Stimulated activated CD4-positive, alpha-beta T cell treated with anti-CD3 and anti-CD28 coated beads, Interleukin-1b, Interleukin-23, amount 100 ng/mL, for 48 hours (primary cell): Measurements from ENCODE around the gene CAPN14.

Experiments
- DNase-seq: peaks from one replicate; pipeline ENCODE4 v3.0.0-alpha.2; 2020

CAPN14 gene

GRCh38 chr2:31222071-31222470 lies 4.8 kb upstream of the CAPN14 start:
- no peak for DNase-seq

DNA sequence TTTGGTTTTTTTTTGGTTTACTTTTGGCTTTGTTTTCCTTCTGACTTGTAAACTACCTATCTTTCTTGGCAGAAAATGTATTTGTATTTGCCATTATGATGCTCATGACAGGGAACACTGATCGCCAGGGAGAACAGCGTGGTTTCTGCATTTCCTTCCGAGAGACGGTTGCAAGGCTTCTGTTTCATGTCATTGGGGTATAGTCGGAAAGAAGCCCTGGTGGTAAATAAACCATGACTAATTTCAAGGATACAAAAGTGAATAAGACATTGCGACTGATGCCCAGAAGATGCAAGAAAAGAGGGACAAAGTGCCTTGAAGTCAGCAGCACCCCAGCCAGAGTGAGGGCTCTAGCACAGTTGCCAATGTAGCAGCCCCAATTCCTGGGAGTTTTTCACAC lies 4.2 kb upstream of the CAPN14 start:
- no peak for DNase-seq

GRCh38 chr2:31219131-31219969 lies 2.0 kb upstream of the CAPN14 start:
- no peak for DNase-seq

DNA sequence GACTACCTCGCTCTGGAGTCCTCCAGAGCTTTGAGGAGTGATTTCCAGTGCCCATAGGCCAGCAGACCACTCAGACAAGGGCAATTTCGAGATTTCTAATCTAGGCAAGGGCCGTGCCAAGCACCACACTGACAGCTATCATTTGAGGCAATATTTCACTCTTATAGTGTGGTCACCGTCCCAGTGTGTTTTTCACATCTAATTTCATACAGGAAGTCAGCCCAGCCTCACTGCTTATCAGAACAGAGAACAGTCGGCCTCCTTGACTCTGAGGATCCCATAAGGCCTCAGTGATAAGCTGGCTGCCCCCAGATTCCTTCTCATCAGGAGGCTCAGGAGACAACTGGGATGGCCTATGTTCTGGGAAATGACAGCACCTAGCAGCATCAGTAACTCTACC lies 581 bp downstream of the CAPN14 start:
- DNase-seq = no peak

DNA sequence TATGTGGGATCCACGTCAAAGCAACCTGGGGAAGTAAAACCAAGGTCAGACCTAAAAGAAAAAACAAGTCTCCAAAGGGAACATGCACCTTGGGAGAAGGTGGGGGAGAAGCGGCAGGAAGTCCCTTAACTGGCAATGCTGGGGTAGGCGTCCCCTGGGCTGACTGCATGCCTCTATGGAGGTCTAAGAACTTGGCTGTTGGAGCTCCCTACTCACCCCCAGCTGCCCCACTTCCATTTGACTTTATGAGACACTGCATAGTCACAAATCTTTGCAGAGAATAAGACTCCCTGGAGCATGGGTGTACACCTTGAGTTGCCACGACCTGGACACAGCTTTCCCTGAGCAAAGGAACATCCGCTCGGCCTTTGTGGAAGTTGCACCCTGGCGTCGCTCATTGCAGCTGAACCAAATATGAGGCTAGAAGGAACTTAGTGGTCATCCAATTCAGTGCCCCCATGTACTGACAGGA lies 2.8 kb downstream of the CAPN14 start:
- DNase-seq = no peak

GRCh38 chr2:31213601-31214443 lies 3.5 kb downstream of the CAPN14 start:
- no peak for DNase-seq

- no peak for DNase-seq
Observed at GRCh38 chr2:31212659-31213600, 4.4 kb downstream of the CAPN14 start.

DNA sequence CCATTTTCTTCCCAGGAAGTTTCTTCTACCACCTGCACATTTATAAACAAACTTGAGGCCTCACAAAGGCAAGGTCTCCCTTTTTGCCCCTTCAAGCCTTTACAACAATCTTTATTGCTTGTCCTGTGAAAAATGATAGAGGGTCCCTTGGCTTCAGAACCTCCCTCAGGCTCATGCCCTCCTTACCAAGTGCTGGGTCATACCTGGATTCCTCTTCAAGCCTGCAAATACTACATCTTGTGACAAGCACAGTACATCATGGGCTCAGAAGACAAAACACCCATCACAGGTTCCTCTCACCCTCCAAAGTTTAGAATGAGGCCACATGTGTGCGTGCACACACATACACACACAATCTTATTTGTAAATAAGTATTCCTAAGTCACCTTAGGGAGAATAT lies 9.1 kb downstream of the CAPN14 start:
- DNase-seq = no peak

GRCh38 chr2:31207790-31208189 lies 9.5 kb downstream of the CAPN14 start:
- DNase-seq = no peak

DNA sequence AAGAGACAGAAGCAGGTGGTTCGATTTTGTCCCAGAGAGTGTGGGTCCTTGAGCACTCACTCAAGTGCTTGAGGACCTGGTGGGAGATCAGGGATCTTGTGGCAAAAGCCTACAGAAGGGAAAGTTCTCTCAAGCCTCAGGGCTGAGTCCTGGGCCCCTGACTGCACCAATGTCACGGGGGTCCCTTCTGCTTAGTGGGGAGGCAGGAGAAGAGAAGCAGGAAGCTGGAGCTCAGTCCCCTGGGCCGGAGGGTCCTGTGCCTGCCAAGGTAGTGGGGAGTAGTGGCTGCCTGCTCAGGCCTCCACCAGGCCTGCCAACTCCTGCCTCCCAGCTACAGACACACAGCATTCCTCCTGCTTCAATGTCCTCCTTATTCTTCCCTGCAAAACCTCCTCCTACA lies 11.7 kb downstream of the CAPN14 start:
- DNase-seq = no peak

- no peak for DNase-seq
Observed at GRCh38 chr2:31205186-31205585, 12.1 kb downstream of the CAPN14 start.

DNA sequence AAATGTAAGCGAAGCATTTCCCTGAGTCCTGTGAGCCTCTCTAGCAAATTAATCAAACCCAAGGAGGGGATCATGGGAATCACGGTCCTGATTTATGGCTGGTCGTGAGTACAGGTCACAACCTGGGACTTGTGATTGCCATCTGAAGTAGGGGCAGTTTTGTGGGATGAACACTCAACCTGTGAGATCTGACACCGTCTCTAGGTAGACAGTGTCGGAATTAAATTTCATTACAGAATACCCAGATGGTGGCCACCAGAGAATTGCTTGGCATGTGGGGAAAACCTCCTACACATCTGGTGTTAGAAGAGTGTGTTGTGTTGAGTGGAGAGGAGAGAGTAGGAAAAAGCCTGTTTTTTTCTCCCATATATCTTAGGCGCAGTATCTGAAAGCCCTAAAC lies 12.5 kb downstream of the CAPN14 start:
- DNase-seq = no peak

- no peak for DNase-seq
Observed at GRCh38 chr2:31203916-31204315, 13.4 kb downstream of the CAPN14 start.

DNA sequence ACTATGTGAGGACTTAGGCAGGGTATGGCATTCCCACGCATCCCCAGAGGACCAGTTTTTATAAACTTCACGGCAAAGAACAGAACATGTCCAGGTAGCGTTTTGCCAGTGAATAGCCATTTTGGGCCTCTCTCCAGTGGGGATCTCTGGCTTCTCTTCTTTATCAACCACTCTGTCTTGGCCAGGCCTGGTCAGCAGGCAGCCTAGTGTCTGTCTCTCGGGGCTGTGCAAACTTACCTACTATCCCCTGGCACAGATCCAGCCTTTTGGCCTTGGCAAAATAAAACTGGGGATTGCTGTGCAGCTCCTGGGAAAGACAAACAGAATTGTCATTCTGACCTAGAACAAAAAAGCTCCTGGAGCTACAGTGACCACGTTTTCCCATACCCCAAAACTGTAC lies 14.5 kb downstream of the CAPN14 start:
- DNase-seq = no peak

DNA sequence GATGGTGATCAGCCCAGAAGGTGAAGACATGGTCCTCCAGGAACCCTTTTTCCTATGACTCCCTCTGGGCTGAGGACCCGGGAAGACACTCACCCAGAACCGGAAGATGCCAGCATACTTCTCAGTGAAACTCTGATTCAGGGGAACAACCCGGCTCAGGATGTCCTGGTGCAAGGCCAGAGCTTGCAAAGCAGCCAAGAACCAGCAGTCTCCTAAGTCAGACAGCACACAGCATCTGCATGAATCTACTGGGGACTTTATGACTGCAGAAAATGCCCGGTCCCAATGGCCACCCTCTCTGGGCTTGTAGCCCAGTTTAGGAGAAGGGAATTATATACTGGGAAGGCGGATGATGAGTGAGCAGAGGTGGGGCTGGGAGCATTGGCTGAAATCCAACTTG lies 15.3 kb downstream of the CAPN14 start:
- no peak for DNase-seq

DNA sequence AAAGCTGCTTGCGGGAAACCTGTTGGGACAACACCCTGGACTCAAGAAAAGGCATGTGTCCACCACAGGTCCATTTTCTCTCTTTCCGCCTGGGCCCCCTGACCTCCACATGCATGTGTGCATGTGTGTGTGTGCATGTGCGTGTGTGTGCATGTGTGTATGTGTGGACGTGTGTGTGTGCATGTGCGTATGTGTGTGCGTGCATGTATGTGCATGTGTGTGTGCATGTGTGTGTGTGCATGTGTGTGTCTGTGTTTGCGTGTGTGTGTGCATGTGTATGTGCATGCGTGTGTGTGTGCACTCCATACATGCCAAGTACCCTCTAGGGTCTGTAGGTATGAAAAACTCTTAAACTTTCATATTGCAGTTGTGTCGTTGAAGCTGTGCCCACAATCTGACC lies 16.3 kb downstream of the CAPN14 start:
- DNase-seq = no peak

DNA sequence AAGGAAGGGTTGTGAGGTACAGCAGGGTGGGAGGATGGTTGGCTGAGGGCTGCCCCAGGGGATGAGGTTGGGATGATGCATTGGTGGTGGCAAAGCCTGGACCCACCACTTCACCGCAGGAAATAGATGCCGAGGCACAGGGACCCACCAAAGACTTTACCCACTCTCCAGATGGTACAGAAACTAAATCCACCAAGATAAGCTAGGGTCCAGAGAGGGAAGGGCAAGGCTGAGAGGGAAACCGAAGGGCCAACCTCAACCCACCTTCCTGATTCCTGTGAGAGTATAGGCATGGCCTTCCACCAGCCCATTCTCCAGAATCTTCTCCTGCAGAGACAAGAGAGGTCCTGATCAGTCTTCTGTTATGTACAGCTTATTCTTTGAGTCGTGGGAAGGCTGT lies 18.1 kb downstream of the CAPN14 start:
- DNase-seq = no peak

DNA sequence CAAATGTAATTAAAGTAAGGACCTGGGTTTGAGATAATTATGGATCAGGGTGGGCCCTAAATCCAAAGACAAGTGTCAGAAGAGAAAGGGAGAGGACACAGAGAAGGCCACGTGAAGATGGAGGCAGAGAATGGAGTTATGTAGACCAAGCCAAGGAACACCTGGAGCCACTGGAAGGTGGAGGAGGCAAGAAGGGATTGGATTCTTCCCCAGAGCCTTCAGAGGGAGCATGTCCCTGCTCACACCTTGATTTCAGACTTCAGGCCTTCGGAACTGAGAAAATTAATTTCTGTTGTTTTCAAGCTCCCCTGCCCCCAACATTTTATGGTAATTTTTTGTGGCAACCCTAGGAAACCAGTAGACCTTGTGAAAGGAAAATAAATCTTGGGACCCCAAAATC lies 19.6 kb downstream of the CAPN14 start:
- DNase-seq = no peak

DNA sequence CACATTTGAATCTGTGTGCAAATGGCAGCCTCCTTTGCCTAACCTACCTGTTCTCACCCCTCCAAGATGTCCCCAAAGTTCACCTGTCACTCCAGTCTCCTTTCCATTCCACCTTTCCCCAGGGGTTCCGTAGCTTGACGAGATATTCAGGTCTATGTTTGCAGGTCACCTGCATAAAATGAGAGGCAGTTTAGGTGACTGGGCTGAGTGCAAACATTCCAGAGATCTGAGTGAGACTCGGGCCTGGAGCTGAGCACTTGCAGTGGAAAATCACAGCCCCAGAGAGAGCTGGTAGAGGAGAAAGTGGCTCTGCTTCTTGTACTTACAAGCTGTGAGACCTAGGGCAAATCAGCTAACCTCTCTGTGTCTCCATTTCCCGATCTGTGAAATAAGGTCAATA lies 20.1 kb downstream of the CAPN14 start:
- DNase-seq = no peak

- no peak for DNase-seq
Observed at GRCh38 chr2:31196622-31197021, 20.7 kb downstream of the CAPN14 start.

DNA sequence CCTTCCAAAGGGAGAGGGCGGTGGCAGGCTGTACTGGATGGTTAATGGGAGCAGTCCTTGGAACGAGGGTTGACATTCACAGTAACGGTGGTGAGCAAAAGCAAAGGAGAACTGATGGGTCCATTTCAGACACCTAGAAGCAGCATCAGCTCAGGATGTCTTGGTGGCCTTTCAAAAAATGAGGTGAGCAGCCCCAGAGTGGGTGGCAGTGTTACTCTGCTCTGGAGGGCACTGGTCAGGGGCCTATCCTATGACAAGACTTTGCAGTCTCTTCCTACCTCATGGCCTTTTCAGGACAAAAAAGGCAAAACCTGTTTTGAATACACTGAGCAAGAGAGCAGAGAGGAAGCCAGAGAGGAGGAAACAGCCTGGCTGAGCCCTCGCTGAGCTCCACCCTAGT lies 23.5 kb downstream of the CAPN14 start:
- DNase-seq = no peak

DNA sequence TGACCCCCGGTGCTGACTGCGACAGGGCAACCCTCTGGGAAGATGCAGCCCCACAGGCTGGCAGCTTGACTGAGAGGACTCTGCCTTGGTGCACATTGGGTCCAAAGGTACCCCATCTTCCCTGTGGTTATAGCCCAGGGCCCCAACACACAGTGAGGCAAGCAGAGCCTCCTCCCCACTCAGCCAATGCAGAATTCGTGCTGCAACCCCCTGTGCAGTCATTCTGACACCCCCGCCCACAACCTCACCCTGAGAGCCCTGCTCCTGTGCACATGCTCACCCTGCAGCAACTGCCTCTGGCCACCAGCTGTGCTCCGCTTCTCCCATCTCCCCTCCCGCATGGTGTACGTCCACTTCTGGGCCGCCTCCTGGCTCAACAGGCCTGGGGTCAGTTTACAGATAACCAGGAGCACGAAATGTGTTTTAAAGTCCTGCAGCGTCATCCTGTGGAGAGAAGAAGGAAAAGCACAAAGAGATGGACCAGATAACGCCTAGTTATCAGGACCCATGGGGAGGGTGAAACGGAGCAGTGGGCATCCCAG lies 24.4 kb downstream of the CAPN14 start:
- no peak for DNase-seq

- DNase-seq = no peak
Observed at GRCh38 chr2:31192396-31192795, 24.9 kb downstream of the CAPN14 start.
